ENCODE results near the gene OPTC.

OPTC gene

GRCh38 chr1:203520315-203520714 is 26.4 kb downstream of the OPTC start:
- no peaks in the 10 kb centered on the region for H3K9me3 ChIP-seq
- intact Hi-C loops (cut with DNase I; ENCODE audit: low total_unique reads), result no loop called here
- H3K36me3 ChIP-seq, result no peaks in the 10 kb centered on the region
- no peak overlapping the region for H3K27ac ChIP-seq
- no peak for TF ChIP-seq CTCF (IDR thresholded peaks at IDR 0.05)
- no peaks in the 10 kb centered on the region for H3K27me3 ChIP-seq
- DNase-seq, result no peak
- H3K4me1 ChIP-seq, result peaks cover 0 to 30% (median 23%) of the 10 kb centered on the region in 4 donors
- H3K4me3 ChIP-seq, result no peak overlapping the region

GRCh38 chr1:203521074-203521794 is 27.3 kb downstream of the OPTC start:
- Histone ChIP-seq H3K36me3 (no peaks in the 10 kb centered on the region), H3K9me3 (no peaks in the 10 kb centered on the region), H3K4me1 (peaks cover 0 to 37% (median 24%) of the 10 kb centered on the region in 4 donors), H3K4me3 (no peak overlapping the region), H3K27me3 (no peaks in the 10 kb centered on the region), H3K27ac (no peak overlapping the region)
- intact Hi-C loops (cut with DNase I; ENCODE audit: low total_unique reads), result no loop called here
- no peak for TF ChIP-seq CTCF (IDR thresholded peaks at IDR 0.05)
- no peak for DNase-seq

- intact Hi-C loops (cut with DNase I; ENCODE audit: low total_unique reads), result no loop called here
- no peak overlapping the region for H3K4me3 ChIP-seq
- H3K36me3 ChIP-seq, result no peaks in the 10 kb centered on the region
- DNase-seq, result no peak
- H3K9me3 ChIP-seq, result no peaks in the 10 kb centered on the region
- TF ChIP-seq CTCF (IDR thresholded peaks at IDR 0.05), result no peak
- H3K27me3 ChIP-seq, result no peaks in the 10 kb centered on the region
- H3K27ac ChIP-seq, result no peak overlapping the region
- H3K4me1 ChIP-seq, result peaks cover 0 to 40% (median 28%) of the 10 kb centered on the region in 4 donors
Measured at GRCh38 chr1:203521812-203522211, 27.9 kb downstream of the OPTC start.

- no peak overlapping the region for H3K4me3 ChIP-seq
- no peaks in the 10 kb centered on the region for H3K27me3 ChIP-seq
- DNase-seq, result no peak
- H3K27ac ChIP-seq, result no peak overlapping the region
- no peaks in the 10 kb centered on the region for H3K9me3 ChIP-seq
- intact Hi-C loops (cut with DNase I; ENCODE audit: low total_unique reads), result no loop called here
- H3K4me1 ChIP-seq, result peaks cover 0 to 40% (median 28%) of the 10 kb centered on the region in 4 donors
- TF ChIP-seq CTCF (IDR thresholded peaks at IDR 0.05), result no peak
- no peaks in the 10 kb centered on the region for H3K36me3 ChIP-seq
Measured at GRCh38 chr1:203522237-203522636, 28.3 kb downstream of the OPTC start.

GRCh38 chr1:203523667-203524066 is 29.7 kb downstream of the OPTC start:
- no peaks in the 10 kb centered on the region for H3K27me3 ChIP-seq
- DNase-seq, result no peak
- H3K4me3 ChIP-seq, result no peak overlapping the region
- no peaks in the 10 kb centered on the region for H3K36me3 ChIP-seq
- TF ChIP-seq CTCF (IDR thresholded peaks at IDR 0.05), result no peak
- intact Hi-C loops (cut with DNase I; ENCODE audit: low total_unique reads), result no loop called here
- H3K4me1 ChIP-seq, result peaks cover 0 to 40% (median 28%) of the 10 kb centered on the region in 4 donors
- H3K9me3 ChIP-seq, result no peaks in the 10 kb centered on the region
- H3K27ac ChIP-seq, result peak overlapping the region; percentile 6 to 38

All from tibial artery (tissue), 4 donors.